Adrenal gland (tissue), 12 donors: ENCODE data around the gene ATG14. TPM values are rescaled to one million over a fixed set of nuclear protein-coding genes. Genes with fewer than 3 reads are reported as not detected.

Experiments
- DNase-seq, 7 donors: peaks; one replicate each; pipeline ENCODE4 v3.0.0-alpha.2; 2019 to 2020
- H3K27ac ChIP-seq, 5 donors: fragments of 200-600 bp; sonication (generic) in 4 of 5; 1 replicate in 3 of 5; 2 replicates in 2 of 5; pipeline versions ENCODE4 v1.5.1 to v1.8.0; 2016 to 2020; ENCODE audit warnings: mild to moderate bottlenecking in 1 of 5
- H3K27me3 ChIP-seq: fragments of 200-600 bp; 2 replicates; pipeline ENCODE4 v1.8.0; 2021
- H3K36me3 ChIP-seq, 2 donors: fragments of 200-600 bp; replicated peaks in 1 of 2; 1 replicate in 1 of 2; 2 replicates in 1 of 2; pipeline versions ENCODE4 v1.5.1 to v1.8.0; 2018 to 2022
- H3K4me1 ChIP-seq, 2 donors: fragments of 200-600 bp; replicated peaks in 1 of 2; 1 replicate in 1 of 2; 2 replicates in 1 of 2; pipeline versions ENCODE4 v1.5.1 to v1.8.0; 2018 to 2021
- H3K4me3 ChIP-seq, 4 donors: fragments of 200-600 bp; sonication (generic) in 3 of 4; one replicate each; pipeline ENCODE4 v1.5.1; 2016 to 2018
- H3K9me3 ChIP-seq, 3 donors: fragments of 200-600 bp; sonication (generic) in 1 of 3; replicated peaks in 1 of 3; 1 replicate in 2 of 3; 2 replicates in 1 of 3; pipeline versions ENCODE4 v1.5.1 to v1.8.0; 2016 to 2021
- POLR2A ChIP-seq, 2 donors: fragments of 450-650 bp; IDR thresholded peaks; one replicate each; pipeline ENCODE4 v1.6.1; 2017; ENCODE audit warnings: antibody characterized with exemption in 2 of 2, mild to moderate bottlenecking in 2 of 2, moderate library complexity in 1 of 2
- WGBS, 4 donors: extraction: QIAGEN DNeasy Blood & Tissue Kit in 2 of 4; methylation state at CpG; one replicate each; pipeline versions ENCODE4 v1.1.5 to v1.1.7; 2013 to 2017; 5-methylcytosine and 5-hydroxymethylcytosine counted together
- intact Hi-C, 2 donors: fragments of 100-400 bp; cut with DNase I; formaldehyde crosslinking; loops; one replicate each; pipeline versions ENCODE4 v1.14.1 to v1.15.0; 2022 to 2023
- polyA plus RNA-seq, 3 donors: library from polyadenylated mRNA; stranded (reverse); fragments of 200-250 nt in 2 of 3; fragments of 350-450 nt in 1 of 3; fragmentation: Illumina TruSeq in 1 of 3; extraction: RNeasy Lipid Tissue Mini Kit (QIAGEN cat#74804) in 1 of 3; gene quantifications; one replicate each; pipeline ENCODE4 v1.2.3, GENCODE V29; 2013 to 2014
- total RNA-seq, 9 donors: library from RNA; depleted of rRNA in 4 of 9; stranded (reverse); fragments of >200 nt in 4 of 9; fragments of 120-200 nt in 1 of 9; fragmentation: NEBNext Ultra II Directional in 1 of 9; extraction: Animal tissue kit (Norgen Biotek cat#: 25700) in 1 of 9; gene quantifications; one replicate each; pipeline versions ENCODE4 v1.1.0 to v1.2.4, GENCODE V29; 2013 to 2023
- TF ChIP-seq, protein P1 (sequence below), 6 experiments: fragments of 450-650 bp in 4 of 6; fragments of 200-600 bp in 2 of 6; sonication (generic) in 1 of 6; IDR thresholded peaks; 1 replicate in 5 of 6; 2 replicates in 1 of 6; pipeline versions ENCODE4 v1.5.1 to v1.8.0; 2016 to 2021; ENCODE audit warnings: antibody characterized with exemption in 6 of 6, mild to moderate bottlenecking in 2 of 6, moderate library complexity in 1 of 6
- donor health status: healthy with polysubstance abuse.
- donor health status: Bipolar disorder and iron deficiency.
- donor health status: DM: yes; HTN: yes; CAD: no.
- donor health status: DM: no; HTN: no; CAD: no.
- donor health status: DM: no; HTN: no; CAD: no.
- donor health status: DM: yes; HTN: yes; CAD: no.

Gene ATG14
- total and polyA plus RNA-seq, 12 donors, result 5.1 to 21.7 (median 12.2) TPM

DNA sequence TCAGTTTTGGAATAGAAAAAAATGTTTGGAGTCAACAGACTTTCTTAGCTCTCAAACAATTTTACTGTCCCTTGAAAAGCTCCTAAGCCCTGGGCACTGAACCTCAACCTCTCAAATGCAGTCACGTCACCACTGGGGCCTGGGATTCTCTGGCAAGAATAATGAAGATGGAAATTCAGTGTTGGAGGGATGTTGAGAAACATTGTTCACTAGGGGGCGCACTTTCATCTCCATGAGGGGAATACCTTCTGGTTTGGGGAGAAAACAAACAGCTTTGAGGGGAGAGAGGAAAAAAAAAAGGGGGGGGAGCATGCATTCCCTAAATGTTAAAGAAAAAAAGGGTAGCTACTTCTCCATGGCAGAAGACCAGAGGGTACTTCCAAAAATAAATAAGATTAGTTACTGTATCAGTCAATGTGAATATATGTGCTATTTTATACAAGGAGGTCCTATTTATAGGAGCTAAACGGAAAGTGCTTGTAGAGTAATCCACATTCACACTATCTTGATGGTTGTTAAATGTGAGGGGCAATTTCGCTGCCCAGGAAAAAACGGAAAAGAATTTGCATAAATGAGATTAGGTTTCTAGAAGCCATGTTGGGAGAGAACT is 34.6 kb upstream of the ATG14 start:
- no peaks in the 10 kb centered on the region for H3K9me3 ChIP-seq
- H3K4me1 ChIP-seq, result peaks cover 7 to 24% of the 10 kb centered on the region in 2 donors
- H3K27me3 ChIP-seq, result no peaks in the 10 kb centered on the region
- H3K36me3 ChIP-seq, result no peaks in the 10 kb centered on the region
- peak; percentile 76 to 88 (median 85) for DNase-seq
- H3K4me3 ChIP-seq, result no peak overlapping the region
- H3K27ac ChIP-seq, result peak overlapping the region; percentile 28 to 79 (median 71)
- TF ChIP-seq, protein P1, sequence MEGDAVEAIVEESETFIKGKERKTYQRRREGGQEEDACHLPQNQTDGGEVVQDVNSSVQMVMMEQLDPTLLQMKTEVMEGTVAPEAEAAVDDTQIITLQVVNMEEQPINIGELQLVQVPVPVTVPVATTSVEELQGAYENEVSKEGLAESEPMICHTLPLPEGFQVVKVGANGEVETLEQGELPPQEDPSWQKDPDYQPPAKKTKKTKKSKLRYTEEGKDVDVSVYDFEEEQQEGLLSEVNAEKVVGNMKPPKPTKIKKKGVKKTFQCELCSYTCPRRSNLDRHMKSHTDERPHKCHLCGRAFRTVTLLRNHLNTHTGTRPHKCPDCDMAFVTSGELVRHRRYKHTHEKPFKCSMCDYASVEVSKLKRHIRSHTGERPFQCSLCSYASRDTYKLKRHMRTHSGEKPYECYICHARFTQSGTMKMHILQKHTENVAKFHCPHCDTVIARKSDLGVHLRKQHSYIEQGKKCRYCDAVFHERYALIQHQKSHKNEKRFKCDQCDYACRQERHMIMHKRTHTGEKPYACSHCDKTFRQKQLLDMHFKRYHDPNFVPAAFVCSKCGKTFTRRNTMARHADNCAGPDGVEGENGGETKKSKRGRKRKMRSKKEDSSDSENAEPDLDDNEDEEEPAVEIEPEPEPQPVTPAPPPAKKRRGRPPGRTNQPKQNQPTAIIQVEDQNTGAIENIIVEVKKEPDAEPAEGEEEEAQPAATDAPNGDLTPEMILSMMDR (IDR thresholded peaks at IDR 0.05), result peak; percentile 60 to 93 (median 79)
- TF ChIP-seq POLR2A (IDR thresholded peaks at IDR 0.05), result no peak
- intact Hi-C loops, result loop anchor here in 1 of 2 donors (10.0 kb wide), 3 partner anchors 139 to 1029 kb away; partner anchors contain the start of gene KTN1
- WGBS, 4 donors, result 13 to 24% (median 19%) methylated on average over 5 of the region's 5 CpGs

DNA sequence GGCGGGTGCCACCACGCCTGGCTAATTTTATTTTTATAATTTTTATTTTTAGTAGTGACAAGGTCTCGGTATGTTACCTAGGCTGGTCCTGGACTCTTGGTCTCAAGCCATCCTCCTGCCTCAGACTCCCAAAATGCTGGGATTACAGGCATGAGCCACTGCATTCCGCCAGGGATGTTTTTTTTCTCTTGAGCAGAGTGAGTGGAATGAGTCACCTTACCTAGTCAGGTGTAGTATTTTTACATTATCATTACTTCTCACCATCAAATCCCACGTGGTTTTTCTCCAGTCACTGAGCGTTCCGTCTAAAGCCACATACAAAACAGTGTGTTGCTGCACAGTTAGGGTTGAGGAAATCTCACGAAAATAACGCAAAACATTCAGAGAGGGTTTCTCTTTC is 29.7 kb upstream of the ATG14 start:
- no peak overlapping the region for H3K27ac ChIP-seq
- intact Hi-C loops, result loop anchor here in 1 of 2 donors (10.0 kb wide), 3 partner anchors 144 to 1034 kb away; partner anchors contain the start of gene KTN1
- H3K36me3 ChIP-seq, result no peaks in the 10 kb centered on the region
- H3K4me1 ChIP-seq, result peaks cover 0 to under 1% of the 10 kb centered on the region in 2 donors
- no peak for DNase-seq
- H3K9me3 ChIP-seq, result no peaks in the 10 kb centered on the region
- 80 to 87% (median 85%) methylated on average over 9 of the region's 9 CpGs for WGBS, 4 donors
- no peak overlapping the region for H3K4me3 ChIP-seq
- no peak for TF ChIP-seq POLR2A (IDR thresholded peaks at IDR 0.05)
- TF ChIP-seq, protein P1 (IDR thresholded peaks at IDR 0.05), result no peak
- peaks cover 5% of the 10 kb centered on the region for H3K27me3 ChIP-seq

DNA sequence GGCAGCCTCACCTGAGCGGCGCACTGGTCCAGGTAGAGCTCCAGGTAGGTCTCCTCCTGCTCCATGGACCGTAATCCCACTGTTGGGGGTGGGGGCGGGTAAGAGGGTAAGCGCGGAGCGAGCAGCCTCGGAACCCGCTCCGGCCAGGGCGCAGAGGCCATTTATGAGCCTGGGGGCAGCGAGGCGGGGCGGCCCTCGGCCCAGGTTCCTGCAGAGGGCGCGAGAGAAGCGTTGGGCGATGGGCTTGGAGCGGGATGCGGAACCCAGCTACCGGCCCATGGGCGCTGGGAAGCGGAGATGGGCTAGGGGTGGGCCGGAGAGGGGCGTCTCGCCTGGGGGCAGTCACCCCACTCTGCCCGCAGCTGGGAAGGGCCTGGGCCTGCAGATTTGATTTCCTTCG is 28.8 kb upstream of the ATG14 start, which contains the start of gene TBPL2:
Gene TBPL2, minus strand, starts transcription at position 232 of the 400 bp plus-strand sequence. Its CDS starts 167 bp downstream, at position 65.
- Histone ChIP-seq H3K9me3 (no peaks in the 10 kb centered on the region), H3K27ac (no peak within 1 kb of the TSS), H3K36me3 (no peaks in the 10 kb centered on the region), H3K4me3 (no peak within 1 kb of the TSS), H3K4me1 (no peaks in the 10 kb centered on the region), H3K27me3 (peaks cover 5% of the 10 kb centered on the region)
- intact Hi-C loops, result loop anchor here in 1 of 2 donors (10.0 kb wide), 3 partner anchors 144 to 1034 kb away; partner anchors contain the start of gene KTN1
- no peak for DNase-seq
- TF ChIP-seq, protein P1 (IDR thresholded peaks at IDR 0.05), result no peak
- no peak for TF ChIP-seq POLR2A (IDR thresholded peaks at IDR 0.05)
- 27 to 55% (median 40%) methylated on average over 10 to 29 of the region's 29 CpGs for WGBS, 4 donors

DNA sequence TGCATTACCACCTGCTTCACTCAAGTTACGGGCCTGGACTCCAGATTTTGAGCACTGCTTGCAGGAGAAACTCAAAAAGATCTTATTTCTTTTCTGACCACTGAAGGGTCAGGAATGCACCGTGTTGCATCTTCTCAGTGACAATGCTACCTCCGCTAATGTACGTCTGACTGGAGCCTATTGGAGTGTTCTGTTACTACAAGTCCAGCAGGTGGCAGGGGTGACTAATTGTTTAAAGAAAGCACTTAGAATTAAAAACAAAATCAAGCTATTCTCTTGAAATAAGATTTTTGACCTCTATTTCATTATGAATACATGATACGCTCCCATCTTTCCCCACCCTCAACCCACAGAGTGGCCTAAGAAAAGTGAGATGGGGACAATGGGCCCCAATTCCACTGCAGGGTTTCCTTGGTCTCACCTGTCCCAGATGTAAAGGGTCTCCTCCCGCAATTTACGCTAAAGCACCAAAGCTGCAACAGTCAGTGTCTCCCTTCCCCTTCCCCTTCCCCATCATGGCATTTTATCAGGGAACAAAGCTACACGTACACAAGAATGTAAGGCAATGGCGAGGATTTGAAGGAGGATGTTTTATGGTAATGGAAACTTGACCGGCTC is 26.5 kb upstream of the ATG14 start:
- intact Hi-C loops, result loop anchor here in 1 of 2 donors (10.0 kb wide), 1 partner anchor 193 kb away; no protein-coding TSS in a partner anchor
- H3K36me3 ChIP-seq, result no peaks in the 10 kb centered on the region

More for the DNA sequence above, 26.5 kb upstream of the ATG14 start:
- Histone ChIP-seq H3K4me3 (no peak overlapping the region), H3K27ac (no peak overlapping the region), H3K4me1 (no peaks in the 10 kb centered on the region), H3K9me3 (no peaks in the 10 kb centered on the region), H3K27me3 (peaks cover 5% of the 10 kb centered on the region)
- WGBS, 4 donors, result 36 to 48% (median 46%) methylated on average over 10 of the region's 10 CpGs
- TF ChIP-seq, protein P1 (IDR thresholded peaks at IDR 0.05), result peak; percentile 49 to 70 (median 60)
- TF ChIP-seq POLR2A (IDR thresholded peaks at IDR 0.05), result no peak
- DNase-seq, result peak in 5 of 7 donors; percentile 36 to 70 (median 50)
